Right lobe of liver (tissue), 6 donors: Measurements from ENCODE around the gene DGKI. TPM values are rescaled to one million over a fixed set of nuclear protein-coding genes. Genes with fewer than 3 reads are reported as not detected.

Source experiments
- ATAC-seq, 4 donors: fragments of 200-7000 bp; cut with Tn5 transposase; one replicate each; pipeline ENCODE4 v1.9.1; 2020; ENCODE audit warnings: mild to moderate bottlenecking in 4 of 4, moderate library complexity in 4 of 4
- DNase-seq, 3 donors: peaks; one replicate each; pipeline ENCODE4 v3.0.0-alpha.2; 2020
- H3K27ac ChIP-seq, 3 donors: fragments of 200-600 bp; one replicate each; pipeline ENCODE4 v1.8.0; 2022
- H3K27me3 ChIP-seq, 2 donors: fragments of 200-600 bp; one replicate each; pipeline ENCODE4 v1.8.0; 2022
- H3K36me3 ChIP-seq, 4 donors: fragments of 200-600 bp; sonication (generic) in 1 of 4; one replicate each; pipeline versions ENCODE4 v1.5.1 to v1.8.0; 2017 to 2022; ENCODE audit warnings: control low read depth in 1 of 4
- H3K4me1 ChIP-seq, 4 donors: fragments of 200-600 bp; sonication (generic) in 1 of 4; one replicate each; pipeline versions ENCODE4 v1.5.1 to v1.8.0; 2017 to 2022; ENCODE audit warnings: control low read depth in 1 of 4
- H3K4me3 ChIP-seq, 3 donors: fragments of 200-600 bp; one replicate each; pipeline ENCODE4 v1.8.0; 2022
- H3K9me3 ChIP-seq, 4 donors: fragments of 200-600 bp; sonication (generic) in 1 of 4; one replicate each; pipeline versions ENCODE4 v1.5.1 to v1.8.0; 2017 to 2022; ENCODE audit warnings: control low read depth in 1 of 4
- CTCF ChIP-seq, 4 donors: fragments of 200-600 bp in 3 of 4; fragments of 450-650 bp in 1 of 4; IDR thresholded peaks; one replicate each; pipeline versions ENCODE4 v1.5.1 to v1.8.0; 2016 to 2022; ENCODE audit warnings: antibody characterized with exemption in 4 of 4, mild to moderate bottlenecking in 2 of 4
- POLR2A ChIP-seq: fragments of 450-650 bp; IDR thresholded peaks from one replicate; pipeline ENCODE4 v1.6.1; 2017; ENCODE audit warnings: antibody characterized with exemption, mild to moderate bottlenecking
- WGBS: methylation state at CpG from one replicate; pipeline ENCODE4 v1.1.6; 2018; ENCODE audit warnings: low coverage, low lambda C conversion rate; ENCODE audit not compliant: insufficient coverage; ENCODE audit errors: missing lambda C conversion rate; 5-methylcytosine and 5-hydroxymethylcytosine counted together
- intact Hi-C, 2 donors: fragments of 100-400 bp; cut with DNase I; formaldehyde crosslinking; loops; one replicate each; pipeline versions ENCODE4 v1.11.2 to v1.14.1; 2022
- total RNA-seq, 6 experiments: library from RNA; depleted of rRNA in 2 of 6; stranded (reverse); fragments of >200 nt in 2 of 6; fragmentation: NEBNext Ultra II Directional in 3 of 6; extraction: Animal tissue kit (Norgen Biotek cat#: 25700) in 3 of 6; gene quantifications; one replicate each; pipeline versions ENCODE4 v1.1.0 to v1.2.4, GENCODE V29; 2016 to 2023
- donor health status: DM: no; HTN: yes; CAD: no.
- donor health status: DM: no; HTN: no; CAD: no.
- donor health status: DM: no; HTN: no; CAD: no.
- donor health status: DM: no; HTN: yes; CAD: no.
- donor health status: DM: no; HTN: yes; CAD: no.

The DGKI gene
- total RNA-seq, 6 experiments from 2014 or later = 0.05 to 0.35 (median 0.06) TPM; not detected in 1

GRCh38 chr7:137354396-137354795 lies 492.4 kb downstream of the DGKI start:
- Histone ChIP-seq H3K4me1 (no peaks in the 10 kb centered on the region), H3K27ac (no peak overlapping the region), H3K27me3 (no peaks in the 10 kb centered on the region), H3K9me3 (no peaks in the 10 kb centered on the region), H3K36me3 (no peaks in the 10 kb centered on the region), H3K4me3 (no peak overlapping the region)
- intact Hi-C loops = no loop called here
- WGBS = 48% methylated on average over 3 of the region's 5 CpGs
- no peak for DNase-seq
- ATAC-seq = no peak
- TF ChIP-seq POLR2A (no peak), CTCF (IDR thresholded peaks at IDR 0.05) (no peak)

GRCh38 chr7:137351941-137352340 lies 494.8 kb downstream of the DGKI start:
- no peaks in the 10 kb centered on the region for H3K36me3 ChIP-seq
- ATAC-seq = no peak
- no peak overlapping the region for H3K27ac ChIP-seq
- no peak overlapping the region for H3K4me3 ChIP-seq
- 20% methylated on average over 2 of the region's 2 CpGs for WGBS
- TF ChIP-seq CTCF (IDR thresholded peaks at IDR 0.05) = no peak
- no peak for TF ChIP-seq POLR2A
- no peak for DNase-seq
- H3K27me3 ChIP-seq = no peaks in the 10 kb centered on the region
- no peaks in the 10 kb centered on the region for H3K9me3 ChIP-seq
- no peaks in the 10 kb centered on the region for H3K4me1 ChIP-seq
- intact Hi-C loops = no loop called here

GRCh38 chr7:137345799-137346449 lies 500.9 kb downstream of the DGKI start:
- Histone ChIP-seq H3K36me3 (no peaks in the 10 kb centered on the region), H3K9me3 (no peaks in the 10 kb centered on the region), H3K27me3 (no peaks in the 10 kb centered on the region), H3K27ac (no peak overlapping the region), H3K4me1 (peaks cover 0 to 12% (median 3%) of the 10 kb centered on the region in 4 donors), H3K4me3 (no peak overlapping the region)
- TF ChIP-seq CTCF (IDR thresholded peaks at IDR 0.05) (no peak), POLR2A (no peak)
- DNase-seq (no peak), ATAC-seq (no peak)
- WGBS = 57% methylated on average over 5 of the region's 6 CpGs
- intact Hi-C loops = no loop called here

- no peak within 1 kb of the TSS for H3K27ac ChIP-seq
- no peaks in the 10 kb centered on the region for H3K36me3 ChIP-seq
- H3K4me1 ChIP-seq = peaks cover 0 to 12% (median 3%) of the 10 kb centered on the region in 4 donors
- ATAC-seq (peak; percentile 71 to 79 (median 77)), DNase-seq (peak in 2 of 3 donors; percentile 22 to 46)
- no peaks in the 10 kb centered on the region for H3K9me3 ChIP-seq
- 4% methylated on average over 21 of the region's 23 CpGs for WGBS
- intact Hi-C loops = no loop called here
- peak within 1 kb of the TSS in 2 of 3 donors; percentile 22 to 28 for H3K4me3 ChIP-seq
- H3K27me3 ChIP-seq = no peaks in the 10 kb centered on the region
- TF ChIP-seq CTCF (IDR thresholded peaks at IDR 0.05) (no peak), POLR2A (no peak)
Measured at GRCh38 chr7:137343281-137343841, 503.4 kb downstream of the DGKI start, which contains the start of gene PTN. PTN (minus strand) TSS chr7:137343733; CDS start chr7:137254973, 88,760 bp downstream.
